Activated naive CD4-positive, alpha-beta T cell treated with anti-CD3 and anti-CD28 coated beads, Interleukin-2, amount 50 U/mL, for 72 hours (primary cell): ENCODE data around the gene ANAPC15. TPM values are rescaled to one million over a fixed set of nuclear protein-coding genes. Genes with fewer than 3 reads are reported as not detected.
"Not testable (repeated sequence)": the region's sequence is repeated elsewhere in the genome, so short reads cannot be mapped to it uniquely, and the experiment has no call there.

Experiments
- ATAC-seq, 2 donors: fragments of 150-1000 bp; cut with Tn5 transposase; 2 replicates each; pipeline ENCODE4 v1.10.0; 2021; ENCODE audit warnings: mild to moderate bottlenecking in 2 of 2, moderate library complexity in 2 of 2
- DNase-seq, 2 donors: peaks; one replicate each; pipeline ENCODE4 v3.0.0; 2021 to 2022; ENCODE audit warnings: low spot score in 2 of 2
- H3K27ac Mint-ChIP-seq, 2 donors: one replicate each; pipeline ENCODE4 v1.8.0; 2022; ENCODE audit warnings: mild to moderate bottlenecking in 2 of 2, mixed read lengths in 2 of 2
- H3K36me3 Mint-ChIP-seq, 2 donors: one replicate each; pipeline ENCODE4 v1.8.0; 2022; ENCODE audit warnings: mixed read lengths in 2 of 2
- H3K9me3 Mint-ChIP-seq, 2 donors: one replicate each; pipeline ENCODE4 v1.8.0; 2022; ENCODE audit warnings: mixed read lengths in 2 of 2
- total RNA-seq, 2 donors: library from RNA; stranded (reverse); gene quantifications; one replicate each; pipeline ENCODE4 v1.2.3, GENCODE V29; 2022

ANAPC15 gene
- 10 to 100 TPM; 50.5 to 60.1 TPM for total RNA-seq

GRCh38 chr11:72112143-72112977 is at the start of gene ANAPC15:
Gene ANAPC15 (minus strand): TSS chr11:72112695. CDS start chr11:72111276, 1,419 bp downstream.
- peak; percentile 94 to 98 for DNase-seq
- H3K9me3 Mint-ChIP-seq: peaks cover 4 to 13% of the 10 kb centered on the region in 2 donors
- ATAC-seq: peak; percentile 92 to 93
- H3K27ac Mint-ChIP-seq: peak within 1 kb of the TSS; percentile 97 to 100
- peaks cover 12 to 14% of the 10 kb centered on the region in 2 donors for H3K36me3 Mint-ChIP-seq

GRCh38 chr11:72160319-72160718 is 47.8 kb upstream of the ANAPC15 start:
- ATAC-seq (no peak), DNase-seq (no peak)
- Mint-ChIP-seq H3K36me3 (no peaks in the 10 kb centered on the region), H3K27ac (no peak overlapping the region), H3K9me3 (no peaks in the 10 kb centered on the region)

- H3K27ac Mint-ChIP-seq: no peak overlapping the region
- H3K9me3 Mint-ChIP-seq: no peaks in the 10 kb centered on the region
- no peak for DNase-seq
- ATAC-seq: no peak
- no peaks in the 10 kb centered on the region for H3K36me3 Mint-ChIP-seq
Observed at GRCh38 chr11:72157131-72157530, 44.6 kb upstream of the ANAPC15 start.

- DNase-seq (no peak), ATAC-seq (no peak)
- Mint-ChIP-seq H3K36me3 (no peaks in the 10 kb centered on the region), H3K9me3 (no peaks in the 10 kb centered on the region), H3K27ac (no peak overlapping the region)
Observed at GRCh38 chr11:72155751-72156150, 43.3 kb upstream of the ANAPC15 start.

GRCh38 chr11:72154816-72155215 is 42.3 kb upstream of the ANAPC15 start:
- ATAC-seq (no peak), DNase-seq (no peak)
- no peak overlapping the region for H3K27ac Mint-ChIP-seq
- H3K9me3 Mint-ChIP-seq: no peaks in the 10 kb centered on the region
- H3K36me3 Mint-ChIP-seq: no peaks in the 10 kb centered on the region

GRCh38 chr11:72153874-72154273 is 41.4 kb upstream of the ANAPC15 start:
- H3K36me3 Mint-ChIP-seq, H3K27ac Mint-ChIP-seq, ATAC-seq, H3K9me3 Mint-ChIP-seq, DNase-seq: not testable (repeated sequence)

- no peaks in the 10 kb centered on the region for H3K36me3 Mint-ChIP-seq
- no peaks in the 10 kb centered on the region for H3K9me3 Mint-ChIP-seq
- ATAC-seq: no peak
- no peak overlapping the region for H3K27ac Mint-ChIP-seq
- no peak for DNase-seq
Observed at GRCh38 chr11:72150882-72151281, 38.4 kb upstream of the ANAPC15 start.

GRCh38 chr11:72146625-72147024 is 34.1 kb upstream of the ANAPC15 start:
- DNase-seq (no peak), ATAC-seq (no peak)
- Mint-ChIP-seq H3K27ac (no peak overlapping the region), H3K9me3 (no peaks in the 10 kb centered on the region), H3K36me3 (no peaks in the 10 kb centered on the region)

GRCh38 chr11:72144807-72145565 is 32.5 kb upstream of the ANAPC15 start:
- no peak for ATAC-seq
- no peak overlapping the region for H3K27ac Mint-ChIP-seq

GRCh38 chr11:72142543-72142942 is 30.0 kb upstream of the ANAPC15 start:
- not testable (repeated sequence) for ATAC-seq, H3K27ac Mint-ChIP-seq, H3K9me3 Mint-ChIP-seq, H3K36me3 Mint-ChIP-seq, DNase-seq

More at GRCh38 chr11:72144807-72145565, 32.5 kb upstream of the ANAPC15 start:
- Mint-ChIP-seq H3K36me3 (no peaks in the 10 kb centered on the region), H3K9me3 (no peaks in the 10 kb centered on the region)
- no peak for DNase-seq

- not testable (repeated sequence) for DNase-seq, H3K36me3 Mint-ChIP-seq, H3K9me3 Mint-ChIP-seq, H3K27ac Mint-ChIP-seq, ATAC-seq
Observed at GRCh38 chr11:72142086-72142485, 29.6 kb upstream of the ANAPC15 start.

- H3K36me3 Mint-ChIP-seq: no peaks in the 10 kb centered on the region
- H3K27ac Mint-ChIP-seq: no peak overlapping the region
- no peaks in the 10 kb centered on the region for H3K9me3 Mint-ChIP-seq
- ATAC-seq: peak; percentile 87 to 90
- peak in 1 of 2 donors; percentile 19 for DNase-seq
Observed at GRCh38 chr11:72141066-72141465, 28.6 kb upstream of the ANAPC15 start.

GRCh38 chr11:72140661-72141060 is 28.2 kb upstream of the ANAPC15 start:
- DNase-seq: no peak
- no peaks in the 10 kb centered on the region for H3K9me3 Mint-ChIP-seq
- H3K36me3 Mint-ChIP-seq: no peaks in the 10 kb centered on the region
- ATAC-seq: peak in 1 of 2 donors; percentile 3
- no peak overlapping the region for H3K27ac Mint-ChIP-seq

GRCh38 chr11:72139500-72139899 is 27.0 kb upstream of the ANAPC15 start:
- H3K36me3 Mint-ChIP-seq: no peaks in the 10 kb centered on the region
- H3K27ac Mint-ChIP-seq: no peak overlapping the region
- DNase-seq: no peak
- no peaks in the 10 kb centered on the region for H3K9me3 Mint-ChIP-seq
- no peak for ATAC-seq

- H3K27ac Mint-ChIP-seq: no peak overlapping the region
- no peaks in the 10 kb centered on the region for H3K9me3 Mint-ChIP-seq
- no peaks in the 10 kb centered on the region for H3K36me3 Mint-ChIP-seq
- ATAC-seq: no peak
- no peak for DNase-seq
Observed at GRCh38 chr11:72138821-72139390, 26.4 kb upstream of the ANAPC15 start.

- H3K36me3 Mint-ChIP-seq: no peaks in the 10 kb centered on the region
- DNase-seq (no peak), ATAC-seq (peak in 1 of 2 donors; percentile 33)
- H3K27ac Mint-ChIP-seq: no peak overlapping the region
- H3K9me3 Mint-ChIP-seq: no peaks in the 10 kb centered on the region
Observed at GRCh38 chr11:72136684-72137262, 24.3 kb upstream of the ANAPC15 start.
